Measurements from ENCODE around the gene TAPT1. TPM values are rescaled to one million over a fixed set of nuclear protein-coding genes. Genes with fewer than 3 reads are reported as not detected.

The TAPT1 gene
- total RNA-seq, 1 experiment from 2014 or later: 23.7 TPM

GRCh38 chr4:16207409-16207808 is 18.9 kb downstream of the TAPT1 start:
- no peak for TF ChIP-seq CTCF (IDR thresholded peaks at IDR 0.05; ENCODE audit: insufficient read depth in 1 of 2, low read depth in 1 of 2, low read length in 1 of 2, severe bottlenecking in 1 of 2, unreplicated experiment in 1 of 2)
- no peaks in the 10 kb centered on the region for H3K9me3 ChIP-seq
- intact Hi-C loops (cut with micrococcal nuclease; ENCODE audit: unreplicated experiment): no loop called here
- peaks cover 10% of the 10 kb centered on the region for H3K36me3 Mint-ChIP-seq (ENCODE audit: insufficient read depth, unreplicated experiment)
- H3K27ac Mint-ChIP-seq (ENCODE audit: unreplicated experiment): no peak overlapping the region
- peaks cover 7% of the 10 kb centered on the region for H3K4me1 Mint-ChIP-seq (ENCODE audit: low read depth, unreplicated experiment)
- no peaks in the 10 kb centered on the region for H3K4me1 ChIP-seq
- ChIA-PET POLR2A (no interaction called here), CTCF (interaction anchor here (1.0 kb wide), 1 partner anchor 11 kb away, joined by 5 read pairs; no protein-coding TSS in a partner anchor)
- no TSS peak for BruUV-seq (replicated peaks)
- DNase-seq: no peak
- no peak overlapping the region for H3K4me3 ChIP-seq (ENCODE audit: low read depth, low read length)
- H3K27me3 Mint-ChIP-seq (ENCODE audit: insufficient read depth, unreplicated experiment): no peaks in the 10 kb centered on the region
- no peaks in the 10 kb centered on the region for H3K9me3 Mint-ChIP-seq (ENCODE audit: unreplicated experiment)
- no peaks in the 10 kb centered on the region for H3K27me3 ChIP-seq (replicated peaks; ENCODE audit: control insufficient read depth, insufficient read depth, low read length)
- H3K4me3 Mint-ChIP-seq (ENCODE audit: unreplicated experiment): no peak overlapping the region
- H3K36me3 ChIP-seq (ENCODE audit: control insufficient read depth, insufficient read depth, low read length): no peaks in the 10 kb centered on the region; the same call in 1 of the 2 replicates

DNA sequence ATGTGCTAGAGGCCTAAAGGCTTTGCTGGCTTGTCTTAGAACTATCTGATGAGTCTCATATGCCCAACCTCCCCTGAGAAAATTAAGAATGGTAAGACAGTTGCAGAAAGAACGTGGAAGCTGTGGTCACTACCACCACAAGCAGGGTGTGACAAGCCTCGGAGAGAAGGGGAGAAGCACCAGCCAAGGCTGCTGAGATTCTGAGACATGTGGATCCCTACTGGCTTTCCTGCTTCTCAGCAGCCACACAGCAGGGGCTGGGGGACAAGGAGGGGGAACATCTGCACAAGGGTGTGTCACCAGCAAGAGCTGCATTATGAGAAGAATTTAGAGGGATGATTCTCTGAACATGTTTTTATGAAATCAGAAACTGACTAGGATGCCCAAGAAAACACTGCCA is 19.4 kb downstream of the TAPT1 start:
- intact Hi-C loops (cut with micrococcal nuclease; ENCODE audit: unreplicated experiment): no loop called here
- TF ChIP-seq CTCF (IDR thresholded peaks at IDR 0.05; ENCODE audit: insufficient read depth in 1 of 2, low read depth in 1 of 2, low read length in 1 of 2, severe bottlenecking in 1 of 2, unreplicated experiment in 1 of 2): no peak
- Histone ChIP-seq H3K4me3 (ENCODE audit: low read depth, low read length) (no peak overlapping the region), H3K4me1 (no peaks in the 10 kb centered on the region), H3K36me3 (ENCODE audit: control insufficient read depth, insufficient read depth, low read length) (no peaks in the 10 kb centered on the region; the same call in 1 of the 2 replicates), H3K9me3 (no peaks in the 10 kb centered on the region), H3K27me3 (replicated peaks; ENCODE audit: control insufficient read depth, insufficient read depth, low read length) (no peaks in the 10 kb centered on the region)
- Mint-ChIP-seq H3K4me1 (ENCODE audit: low read depth, unreplicated experiment) (peaks cover 7% of the 10 kb centered on the region), H3K27me3 (ENCODE audit: insufficient read depth, unreplicated experiment) (no peaks in the 10 kb centered on the region), H3K9me3 (ENCODE audit: unreplicated experiment) (no peaks in the 10 kb centered on the region), H3K27ac (ENCODE audit: unreplicated experiment) (no peak overlapping the region), H3K36me3 (ENCODE audit: insufficient read depth, unreplicated experiment) (peaks cover 10% of the 10 kb centered on the region), H3K4me3 (ENCODE audit: unreplicated experiment) (no peak overlapping the region)
- BruUV-seq (replicated peaks): no TSS peak
- CTCF ChIA-PET: interaction anchor here (1.7 kb wide), 1 partner anchor 58 kb away, joined by 13 read pairs; no protein-coding TSS in a partner anchor
- POLR2A ChIA-PET: no interaction called here
- DNase-seq: no peak

- H3K36me3 ChIP-seq (ENCODE audit: control insufficient read depth, insufficient read depth, low read length): no peaks in the 10 kb centered on the region; the same call in 1 of the 2 replicates
- DNase-seq: no peak
- peaks cover 7% of the 10 kb centered on the region for H3K4me1 Mint-ChIP-seq (ENCODE audit: low read depth, unreplicated experiment)
- no peaks in the 10 kb centered on the region for H3K27me3 ChIP-seq (replicated peaks; ENCODE audit: control insufficient read depth, insufficient read depth, low read length)
- H3K4me3 ChIP-seq (ENCODE audit: low read depth, low read length): no peak overlapping the region
- no peak for TF ChIP-seq CTCF (IDR thresholded peaks at IDR 0.05; ENCODE audit: insufficient read depth in 1 of 2, low read depth in 1 of 2, low read length in 1 of 2, severe bottlenecking in 1 of 2, unreplicated experiment in 1 of 2)
- no peaks in the 10 kb centered on the region for H3K9me3 Mint-ChIP-seq (ENCODE audit: unreplicated experiment)
- H3K4me1 ChIP-seq: no peaks in the 10 kb centered on the region
- H3K27me3 Mint-ChIP-seq (ENCODE audit: insufficient read depth, unreplicated experiment): no peaks in the 10 kb centered on the region
- POLR2A ChIA-PET: no interaction called here
- CTCF ChIA-PET: interaction anchor here (1.0 to 1.7 kb wide), 4 partner anchors 10 to 401 kb away, joined by 3 to 14 read pairs (median 9); no protein-coding TSS in a partner anchor
- H3K27ac Mint-ChIP-seq (ENCODE audit: unreplicated experiment): no peak overlapping the region
- intact Hi-C loops (cut with micrococcal nuclease; ENCODE audit: unreplicated experiment): no loop called here
- no TSS peak for BruUV-seq (replicated peaks)
- no peaks in the 10 kb centered on the region for H3K9me3 ChIP-seq
- no peak overlapping the region for H3K4me3 Mint-ChIP-seq (ENCODE audit: unreplicated experiment)
- peaks cover 10% of the 10 kb centered on the region for H3K36me3 Mint-ChIP-seq (ENCODE audit: insufficient read depth, unreplicated experiment)
Observed at GRCh38 chr4:16206301-16206700, 20.0 kb downstream of the TAPT1 start.
